Transverse colon (tissue), 3 donors: ENCODE data around the gene BRINP2.

ENCODE experiments used
- POLR2A ChIP-seq: fragments of 450-650 bp; IDR thresholded peaks from one replicate; pipeline ENCODE4 v1.6.1; 2016; ENCODE audit warnings: antibody characterized with exemption, mild to moderate bottlenecking, moderate library complexity
- POLR2AphosphoS5 ChIP-seq, 3 donors: sonication (generic); formaldehyde crosslinking; IDR thresholded peaks; one replicate each; pipeline ENCODE4 v1.6.1; 2016; ENCODE audit warnings: antibody characterized with exemption in 3 of 3

- TF ChIP-seq POLR2AphosphoS5 (IDR thresholded peaks at IDR 0.05) = no peak
- no peak for TF ChIP-seq POLR2A
Measured at GRCh38 chr1:177283380-177283779, 112.6 kb downstream of the BRINP2 start.
